Measurements from ENCODE around the gene ANGEL2. TPM values are rescaled to one million over a fixed set of nuclear protein-coding genes. Genes with fewer than 3 reads are reported as not detected.

ANGEL2 gene, protein sequence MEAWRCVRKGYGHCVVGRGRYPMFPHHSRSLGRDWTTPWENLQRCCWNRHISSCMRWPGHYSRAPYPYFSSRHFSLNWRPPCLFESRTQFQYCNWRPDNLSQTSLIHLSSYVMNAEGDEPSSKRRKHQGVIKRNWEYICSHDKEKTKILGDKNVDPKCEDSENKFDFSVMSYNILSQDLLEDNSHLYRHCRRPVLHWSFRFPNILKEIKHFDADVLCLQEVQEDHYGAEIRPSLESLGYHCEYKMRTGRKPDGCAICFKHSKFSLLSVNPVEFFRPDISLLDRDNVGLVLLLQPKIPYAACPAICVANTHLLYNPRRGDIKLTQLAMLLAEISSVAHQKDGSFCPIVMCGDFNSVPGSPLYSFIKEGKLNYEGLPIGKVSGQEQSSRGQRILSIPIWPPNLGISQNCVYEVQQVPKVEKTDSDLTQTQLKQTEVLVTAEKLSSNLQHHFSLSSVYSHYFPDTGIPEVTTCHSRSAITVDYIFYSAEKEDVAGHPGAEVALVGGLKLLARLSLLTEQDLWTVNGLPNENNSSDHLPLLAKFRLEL
- total RNA-seq: 10 to 100 TPM; 37.1 to 79.9 (median 59.4) TPM

- Histone ChIP-seq H3K27ac (peak within 1 kb of the TSS; percentile 92 to 94), H3K4me1 (peaks cover 0 to 6% of the 10 kb centered on the region in 2 donors), H3K36me3 (no peaks in the 10 kb centered on the region), H3K9me3 (no peaks in the 10 kb centered on the region), H3K27me3 (no peaks in the 10 kb centered on the region), H3K4me3 (peak within 1 kb of the TSS; percentile 88 to 91)
- intact Hi-C loops (cut with DNase I; ENCODE audit: low total_unique reads): no loop called here
- TF ChIP-seq POLR2A (IDR thresholded peaks at IDR 0.05) (peak; percentile 49 to 59), CTCF (IDR thresholded peaks at IDR 0.05) (peak in 2 of 4 experiments; percentile 1 to 5)
- peak; percentile 95 to 96 for DNase-seq
Observed at GRCh38 chr1:213015099-213016050, at the start of gene ANGEL2. ANGEL2 (minus strand) TSS chr1:213015867; CDS start chr1:213015671, 196 bp downstream.

- TF ChIP-seq POLR2A (IDR thresholded peaks at IDR 0.05): no peak
- no peak for TF ChIP-seq CTCF (IDR thresholded peaks at IDR 0.05)
- Histone ChIP-seq H3K9me3 (no peaks in the 10 kb centered on the region), H3K36me3 (no peaks in the 10 kb centered on the region), H3K27ac (no peak overlapping the region), H3K27me3 (no peaks in the 10 kb centered on the region), H3K4me3 (no peak overlapping the region), H3K4me1 (no peaks in the 10 kb centered on the region)
- DNase-seq: no peak
- intact Hi-C loops (cut with DNase I; ENCODE audit: low total_unique reads): no loop called here
Observed at GRCh38 chr1:213061263-213061662, 45.6 kb upstream of the ANGEL2 start.

DNA sequence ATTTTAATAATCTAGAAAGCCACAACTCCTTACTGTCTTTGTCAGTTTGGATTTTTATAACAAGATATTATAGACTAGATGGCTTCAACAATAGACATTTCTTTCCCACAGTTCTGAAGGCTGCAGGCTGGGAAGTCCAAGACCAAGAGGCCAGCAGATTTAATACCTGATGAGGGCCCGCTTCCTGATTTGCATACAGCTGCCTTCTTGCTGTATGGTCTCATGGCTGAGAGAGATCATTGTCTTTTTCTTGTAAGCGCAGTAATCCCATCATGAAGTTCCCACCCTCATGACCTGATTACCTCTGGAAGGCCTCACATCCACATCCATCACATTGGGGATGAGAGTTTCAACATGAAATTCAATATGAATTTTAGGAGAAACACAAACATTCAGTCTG is 45.2 kb upstream of the ANGEL2 start:
- no peaks in the 10 kb centered on the region for H3K27me3 ChIP-seq
- H3K9me3 ChIP-seq: no peaks in the 10 kb centered on the region
- H3K4me1 ChIP-seq: no peaks in the 10 kb centered on the region
- H3K36me3 ChIP-seq: no peaks in the 10 kb centered on the region
- intact Hi-C loops (cut with DNase I; ENCODE audit: low total_unique reads): no loop called here
- H3K4me3 ChIP-seq: no peak overlapping the region
- TF ChIP-seq CTCF (IDR thresholded peaks at IDR 0.05) (no peak), POLR2A (IDR thresholded peaks at IDR 0.05) (no peak)
- no peak for DNase-seq
- H3K27ac ChIP-seq: no peak overlapping the region

GRCh38 chr1:213057264-213058059 is 41.8 kb upstream of the ANGEL2 start:
- Histone ChIP-seq H3K36me3 (no peaks in the 10 kb centered on the region), H3K9me3 (no peaks in the 10 kb centered on the region), H3K4me3 (no peak overlapping the region), H3K27me3 (no peaks in the 10 kb centered on the region), H3K4me1 (no peaks in the 10 kb centered on the region), H3K27ac (no peak overlapping the region)
- no peak for DNase-seq
- intact Hi-C loops (cut with DNase I; ENCODE audit: low total_unique reads): no loop called here
- TF ChIP-seq CTCF (IDR thresholded peaks at IDR 0.05) (no peak), POLR2A (IDR thresholded peaks at IDR 0.05) (no peak)

All from uterus (tissue), 4 donors.